WTC11 (cell line): ENCODE measurements around the gene CAMK2N2.

ENCODE experiments used
- FOXJ3 ChIP-seq: sonication (generic); formaldehyde crosslinking; IDR thresholded peaks from 2 replicates; pipeline ENCODE4 v1.9.0; 2021; ENCODE audit warnings: missing genetic modification reagents, mild to moderate bottlenecking, borderline replicate concordance
- TEAD4 ChIP-seq: sonication (generic); formaldehyde crosslinking; IDR thresholded peaks from 2 replicates; pipeline ENCODE4 v1.8.0; 2022; ENCODE audit warnings: mild to moderate bottlenecking, missing genetic modification reagents
- USF1 ChIP-seq: sonication (generic); formaldehyde crosslinking; IDR thresholded peaks from 2 replicates; pipeline ENCODE4 v1.8.0; 2022; ENCODE audit warnings: mild to moderate bottlenecking, missing genetic modification reagents
- TF ChIP-seq, protein P1 (sequence below): fragments of 200-600 bp; IDR thresholded peaks from 2 replicates; pipeline ENCODE4 v1.8.0; 2022; ENCODE audit warnings: antibody characterized with exemption

DNA sequence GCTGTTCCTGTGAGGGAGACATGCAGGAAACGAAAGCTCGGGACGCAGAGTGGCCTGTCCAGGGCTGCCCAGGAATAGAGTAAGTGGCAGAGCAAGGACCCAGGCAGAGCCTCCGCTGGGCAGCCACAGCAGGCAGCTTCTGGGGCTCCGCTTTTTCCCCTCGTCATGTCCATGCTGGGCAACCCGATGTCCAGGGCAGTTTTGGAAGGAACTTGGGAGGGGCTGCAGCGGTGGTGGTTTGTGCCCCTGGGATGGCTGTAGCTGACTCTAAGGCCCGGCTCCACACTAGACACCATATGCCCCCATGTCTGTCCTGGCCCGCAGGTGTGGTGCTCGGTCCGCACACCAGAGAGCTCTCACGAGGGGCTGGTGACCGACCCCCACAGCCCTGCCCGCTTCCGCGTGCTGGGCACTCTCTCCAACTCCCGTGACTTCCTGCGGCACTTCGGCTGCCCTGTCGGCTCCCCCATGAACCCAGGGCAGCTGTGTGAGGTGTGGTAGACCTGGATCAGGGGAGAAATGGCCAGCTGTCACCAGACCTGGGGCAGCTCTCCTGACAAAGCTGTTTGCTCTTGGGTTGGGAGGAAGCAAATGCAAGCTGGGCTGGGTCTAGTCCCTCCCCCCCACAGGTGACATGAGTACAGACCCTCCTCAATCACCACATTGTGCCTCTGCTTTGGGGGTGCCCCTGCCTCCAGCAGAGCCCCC lies 30.5 kb upstream of the CAMK2N2 start:
- TF ChIP-seq FOXJ3 (CRISPR knock-in tag) (no peak), USF1 (CRISPR knock-in tag) (no peak), TEAD4 (CRISPR knock-in tag) (no peak)
- TF ChIP-seq, protein P1, sequence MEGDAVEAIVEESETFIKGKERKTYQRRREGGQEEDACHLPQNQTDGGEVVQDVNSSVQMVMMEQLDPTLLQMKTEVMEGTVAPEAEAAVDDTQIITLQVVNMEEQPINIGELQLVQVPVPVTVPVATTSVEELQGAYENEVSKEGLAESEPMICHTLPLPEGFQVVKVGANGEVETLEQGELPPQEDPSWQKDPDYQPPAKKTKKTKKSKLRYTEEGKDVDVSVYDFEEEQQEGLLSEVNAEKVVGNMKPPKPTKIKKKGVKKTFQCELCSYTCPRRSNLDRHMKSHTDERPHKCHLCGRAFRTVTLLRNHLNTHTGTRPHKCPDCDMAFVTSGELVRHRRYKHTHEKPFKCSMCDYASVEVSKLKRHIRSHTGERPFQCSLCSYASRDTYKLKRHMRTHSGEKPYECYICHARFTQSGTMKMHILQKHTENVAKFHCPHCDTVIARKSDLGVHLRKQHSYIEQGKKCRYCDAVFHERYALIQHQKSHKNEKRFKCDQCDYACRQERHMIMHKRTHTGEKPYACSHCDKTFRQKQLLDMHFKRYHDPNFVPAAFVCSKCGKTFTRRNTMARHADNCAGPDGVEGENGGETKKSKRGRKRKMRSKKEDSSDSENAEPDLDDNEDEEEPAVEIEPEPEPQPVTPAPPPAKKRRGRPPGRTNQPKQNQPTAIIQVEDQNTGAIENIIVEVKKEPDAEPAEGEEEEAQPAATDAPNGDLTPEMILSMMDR: no peak
